Pons (tissue), 1 donor: ENCODE data around the gene LIF.
"Not testable (repeated sequence)": the region's sequence is repeated elsewhere in the genome, so short reads cannot be mapped to it uniquely, and the experiment has no call there.

Experiments
- DNase-seq: peaks from one replicate; pipeline ENCODE4 v3.0.0-alpha.2; 2016; ENCODE audit warnings: low spot score

LIF gene

DNA sequence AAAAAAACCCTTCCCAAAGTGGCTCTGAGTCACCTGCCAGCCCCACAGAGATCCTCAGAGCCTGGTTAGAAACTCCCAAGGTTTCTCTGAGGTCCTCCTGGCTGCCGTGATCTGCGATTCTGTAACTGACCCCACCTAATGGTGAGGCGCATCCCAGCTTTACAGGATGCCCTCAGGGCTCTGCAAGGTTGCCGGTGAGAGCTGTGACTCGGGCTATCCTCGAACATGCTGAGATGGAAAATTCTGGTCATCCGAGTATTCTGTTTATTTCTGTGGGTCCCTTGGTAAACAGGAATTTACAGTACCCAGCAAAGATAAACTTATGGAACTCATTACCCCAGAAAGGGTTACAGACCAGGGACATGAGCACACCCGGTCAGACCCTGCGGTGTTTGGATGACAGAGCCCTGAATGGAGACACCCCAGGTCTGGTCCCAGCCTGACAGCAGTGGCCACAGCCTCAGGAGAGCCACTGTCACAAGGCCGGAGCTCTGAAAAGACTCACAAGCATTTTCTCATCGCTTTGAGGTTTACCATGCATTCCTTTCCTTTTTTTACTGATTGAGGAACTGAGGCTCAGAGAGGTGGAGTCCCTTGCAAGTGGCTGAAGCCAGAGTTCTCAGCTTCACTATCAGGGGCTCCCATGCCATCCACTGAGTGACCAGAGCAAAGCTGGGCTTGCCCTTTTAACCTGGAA is 22.2 kb downstream of the LIF start:
- DNase-seq, result no peak

DNA sequence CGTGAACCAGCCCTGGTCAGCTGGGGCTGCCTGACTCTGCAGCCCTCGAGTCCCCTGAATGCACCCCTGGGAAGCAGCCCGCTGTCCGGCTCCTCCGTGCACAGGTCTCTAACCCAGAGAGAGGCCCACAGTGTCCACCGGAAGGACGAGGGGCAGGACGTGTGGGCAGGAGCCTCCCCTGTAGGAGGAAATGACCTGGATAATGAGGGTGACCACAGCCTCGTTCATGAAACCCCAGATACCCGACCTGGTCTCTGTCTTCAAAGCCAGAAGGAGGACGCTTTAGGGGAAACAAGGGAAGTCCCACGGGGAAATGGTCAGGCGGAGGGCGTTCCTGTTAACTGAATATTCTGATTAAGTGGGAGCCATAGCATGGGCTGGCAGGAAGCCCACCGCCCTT is 23.3 kb downstream of the LIF start:
- DNase-seq, result no peak

DNA sequence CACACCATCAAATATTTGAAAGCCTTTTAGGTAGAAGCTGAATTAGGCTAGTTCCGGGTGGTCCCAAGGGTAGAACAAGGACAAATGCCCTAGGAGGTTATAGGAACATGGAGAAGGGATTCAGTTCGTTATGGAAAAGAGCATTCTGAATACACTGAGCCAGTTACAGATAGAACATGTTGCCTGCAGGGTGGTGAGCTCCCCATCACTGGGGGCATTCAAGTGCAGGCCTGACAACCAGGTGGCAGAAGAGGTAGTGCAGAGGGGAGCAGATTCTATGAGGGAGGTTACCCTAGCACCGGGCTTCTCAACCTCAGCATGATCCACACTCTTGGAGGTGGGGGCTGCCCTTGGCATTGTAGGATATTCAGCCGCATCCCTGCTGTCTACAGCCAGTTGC is 24.2 kb downstream of the LIF start:
- DNase-seq, result no peak

DNA sequence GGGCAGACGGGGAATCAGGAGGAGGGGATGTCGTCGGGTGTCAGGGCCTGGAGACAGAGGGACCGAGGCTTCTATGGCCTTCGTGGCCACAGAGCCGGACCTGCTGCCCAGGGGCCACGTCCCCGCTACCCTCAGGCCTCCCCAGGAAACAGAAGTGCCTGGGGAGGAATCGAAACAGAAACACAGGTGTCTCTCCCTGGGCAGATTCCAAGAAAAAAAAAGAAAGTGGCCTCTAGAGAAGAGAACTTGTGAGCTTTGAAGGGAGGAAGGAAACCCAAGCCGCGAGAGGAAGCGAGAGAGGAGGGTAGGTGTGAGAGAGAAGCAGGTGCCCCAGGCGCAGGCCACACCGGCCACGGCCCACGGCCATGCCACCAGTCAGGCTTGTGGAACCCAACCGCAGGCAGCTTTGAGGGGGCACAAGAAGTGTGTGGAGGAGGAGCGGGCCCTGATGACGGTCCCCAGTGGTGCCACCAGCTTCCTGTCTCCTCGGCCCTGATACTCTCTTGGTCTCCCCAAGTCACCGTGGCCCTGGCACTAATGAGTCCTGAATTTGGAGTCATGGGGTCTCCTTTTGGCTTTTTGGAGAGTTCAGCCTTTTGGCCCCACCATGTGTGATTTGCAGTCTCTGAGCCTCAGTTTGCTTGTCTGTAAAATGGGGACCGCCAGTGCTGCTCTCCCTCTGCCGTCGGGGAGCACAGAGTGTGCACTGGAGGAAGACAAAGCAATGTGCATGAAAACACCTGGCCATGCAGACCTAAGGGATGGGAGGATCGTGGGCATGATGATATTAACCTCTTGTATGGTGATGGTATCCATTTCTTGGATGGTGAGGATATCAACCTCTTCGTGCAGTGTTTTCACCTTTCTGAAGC is 25.2 kb downstream of the LIF start:
- no peak for DNase-seq

DNA sequence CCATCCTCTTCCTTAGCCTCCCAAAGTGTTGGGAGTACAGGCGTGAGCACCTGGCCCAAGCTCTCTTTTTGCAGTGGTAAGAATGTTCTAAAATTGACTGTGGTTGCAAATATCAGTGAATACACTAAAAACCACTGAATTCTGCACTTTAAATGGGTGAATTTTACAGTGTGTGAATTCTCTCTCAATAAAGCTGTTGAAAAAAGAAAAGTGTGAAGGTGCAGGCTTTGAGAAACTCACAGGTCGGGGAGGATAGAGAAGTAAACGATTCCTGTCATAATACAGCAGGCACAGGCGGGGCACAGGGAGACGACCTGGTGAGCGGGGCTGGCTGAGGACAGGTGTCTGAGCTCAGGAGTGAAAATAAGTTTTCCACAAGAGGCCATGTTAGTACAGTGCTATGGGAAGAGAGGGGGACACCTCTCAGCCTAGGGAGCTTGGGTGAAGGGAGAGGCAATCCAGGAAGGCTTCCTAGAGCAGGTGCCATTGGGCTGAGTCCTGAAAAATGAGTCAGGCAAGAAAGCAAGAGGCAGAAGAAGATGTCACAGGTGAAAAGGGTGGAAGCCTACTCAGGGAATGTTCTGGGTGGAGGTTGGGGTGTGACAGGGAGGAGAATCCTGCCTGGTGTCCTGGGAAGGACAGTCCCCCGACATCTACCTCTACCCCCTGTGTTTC is 26.1 kb downstream of the LIF start:
- no peak for DNase-seq

- no peak for DNase-seq
These were observed 26.8 kb downstream of the LIF start for GRCh38 chr22:30219668-30220278.

GRCh38 chr22:30219049-30219654 is 27.4 kb downstream of the LIF start:
- DNase-seq, result no peak

DNA sequence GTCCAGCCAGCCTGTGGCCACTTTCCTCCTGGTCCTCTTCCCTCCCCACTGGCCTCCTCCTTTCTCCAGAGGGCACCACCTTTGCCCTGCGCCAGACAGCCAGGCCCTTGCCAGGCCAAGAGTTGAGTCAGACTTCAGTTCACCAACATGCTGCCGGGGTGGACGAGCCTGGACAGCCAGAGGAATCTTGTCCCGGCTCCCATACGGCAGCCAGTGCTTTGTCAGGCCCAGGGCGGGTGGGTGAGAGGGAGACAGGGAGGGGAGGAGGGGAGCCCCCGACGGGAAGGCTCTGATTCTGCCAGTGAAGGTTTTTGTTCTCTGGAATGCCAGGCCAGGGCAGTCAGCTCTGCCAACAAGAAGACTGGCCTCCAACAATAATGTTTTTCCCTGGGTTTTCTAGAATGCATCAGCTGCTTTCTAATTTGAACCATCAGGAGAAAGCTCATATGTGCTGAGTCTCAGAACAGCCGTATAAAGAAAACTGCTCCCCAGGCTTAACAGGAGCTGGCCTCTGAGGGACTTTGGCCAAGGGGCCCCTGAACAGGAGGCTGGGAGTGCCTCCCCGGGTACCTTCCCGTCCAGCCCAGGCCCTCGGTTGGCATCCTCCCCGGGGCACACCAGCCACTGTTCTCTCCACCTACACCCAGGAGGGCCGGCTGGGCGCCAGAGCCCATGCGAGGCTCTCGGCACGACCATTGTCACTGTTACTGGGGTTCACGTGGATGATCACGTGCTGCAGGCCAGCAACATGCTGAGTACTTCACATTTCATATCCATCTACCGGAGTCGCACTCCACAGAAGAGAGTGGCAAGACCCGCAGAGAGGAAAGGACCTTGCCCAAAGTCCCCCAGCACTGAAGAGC is 28.6 kb downstream of the LIF start:
- DNase-seq, result no peak

GRCh38 chr22:30216710-30217109 is 29.8 kb downstream of the LIF start:
- no peak for DNase-seq

DNA sequence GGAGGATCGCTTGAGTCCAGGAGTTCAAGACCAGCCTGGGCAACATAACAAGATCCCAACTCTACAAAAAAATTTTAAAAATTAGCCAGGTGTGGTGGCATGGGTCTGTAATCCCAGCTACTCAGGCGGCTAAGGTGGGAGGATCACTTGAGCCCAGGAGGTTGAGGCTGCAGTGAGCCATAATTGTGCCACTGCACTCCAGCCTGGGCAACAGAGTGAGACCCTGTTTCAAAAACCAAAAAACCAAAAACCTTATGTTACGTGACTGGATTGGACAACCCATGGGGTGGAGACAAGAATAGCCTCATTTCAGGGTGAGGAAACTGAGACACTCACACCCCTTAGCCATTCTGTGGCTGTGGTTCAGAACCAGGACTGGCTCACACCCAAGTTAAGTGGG is 30.3 kb downstream of the LIF start:
- not testable (repeated sequence) for DNase-seq

- DNase-seq, result no peak
These were observed 31.7 kb downstream of the LIF start for GRCh38 chr22:30214703-30215407.

GRCh38 chr22:30212996-30213441 is 33.5 kb downstream of the LIF start:
- no peak for DNase-seq

DNA sequence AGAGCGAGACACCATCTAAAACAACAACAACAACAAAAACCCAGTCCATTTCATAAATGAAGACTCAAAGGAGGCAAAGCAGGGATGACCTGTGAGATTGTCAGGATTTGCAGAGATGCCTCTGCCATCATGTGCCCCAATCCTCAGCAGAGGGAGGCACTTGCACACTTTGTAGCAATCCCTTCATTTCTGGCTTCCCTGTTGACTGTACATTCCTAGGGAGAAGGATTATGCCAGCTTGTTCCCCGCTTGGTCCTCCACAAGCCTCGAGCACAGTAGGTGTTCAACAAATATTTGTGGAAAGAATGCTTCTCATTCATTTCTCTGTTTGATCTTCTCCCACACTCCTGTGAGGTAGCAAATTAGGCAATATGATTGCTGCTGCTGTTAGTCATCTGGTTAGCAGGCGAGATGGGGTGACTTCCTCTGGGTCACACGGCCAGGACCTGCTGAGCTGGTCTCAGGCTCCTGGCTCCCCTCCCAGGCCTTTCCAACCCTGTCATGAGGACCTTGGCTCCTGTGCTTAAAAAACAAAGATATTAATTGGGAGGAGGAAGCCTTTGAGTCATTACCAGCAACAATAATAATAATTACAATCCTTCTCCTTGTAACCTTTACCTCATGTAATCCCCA is 34.1 kb downstream of the LIF start:
- peak; percentile 48 for DNase-seq

GRCh38 chr22:30211124-30211820 is 35.3 kb downstream of the LIF start:
- no peak for DNase-seq

GRCh38 chr22:30210235-30210909 is 36.2 kb downstream of the LIF start:
- peak; percentile 59 for DNase-seq

DNA sequence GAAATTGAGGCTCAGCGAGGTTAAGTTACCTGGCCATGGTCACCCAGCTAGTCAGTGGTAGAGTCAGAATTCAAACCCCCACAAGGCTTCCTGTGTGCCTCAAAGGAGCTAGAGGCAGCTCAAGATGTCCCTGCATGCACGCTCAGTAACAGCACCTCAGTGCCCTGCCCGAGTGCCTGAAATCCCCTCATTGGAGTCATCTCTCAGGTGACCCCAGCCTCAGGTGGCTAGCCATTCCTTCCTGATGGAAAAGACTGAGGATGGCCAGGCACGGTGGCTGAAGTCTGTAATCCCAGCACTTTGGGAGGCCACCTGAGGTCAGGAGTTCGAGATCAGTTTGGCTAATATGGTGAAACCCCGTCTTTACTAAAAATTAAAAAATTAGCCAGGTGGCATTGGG is 36.9 kb downstream of the LIF start:
- no peak for DNase-seq

- DNase-seq, result no peak
These were observed 37.6 kb downstream of the LIF start for GRCh38 chr22:30208631-30209603.
